Measurements from ENCODE around the gene ABRACL.
"Not testable (repeated sequence)": the region's sequence is repeated elsewhere in the genome, so short reads cannot be mapped to it uniquely, and the experiment has no call there.

Gene ABRACL

GRCh38 chr6:138989098-138989983 is 39.2 kb upstream of the ABRACL start:
- TF ChIP-seq EZH2phosphoT487 (IDR thresholded peaks at IDR 0.05; ENCODE audit: low read depth): no peak
- no peak for TF ChIP-seq CTCF (IDR thresholded peaks at IDR 0.05; ENCODE audit: low read depth, low read length)
- Histone ChIP-seq H3K4me1 (ENCODE audit: low read length) (peaks cover 20% of the 10 kb centered on the region), H3K79me2 (ENCODE audit: low read length) (peaks cover 37% of the 10 kb centered on the region), H4K20me1 (ENCODE audit: insufficient read depth, low read length) (peaks cover 23% of the 10 kb centered on the region), H3K27ac (ENCODE audit: low read length) (no peak overlapping the region), H3K4me2 (ENCODE audit: low read length) (0 out of 2 replicates have a peak overlapping the region, but pooled peaks have one; percentile 93), H2AFZ (ENCODE audit: low read depth, low read length) (no peak overlapping the region), H3K36me3 (replicated peaks; ENCODE audit: low read depth, low read length) (no peaks in the 10 kb centered on the region), H3K9ac (ENCODE audit: low read length) (no peak overlapping the region), H3K4me3 (ENCODE audit: low read length) (0 out of 2 replicates have a peak overlapping the region, but pooled peaks have one; percentile 100), H3K9me3 (ENCODE audit: insufficient read depth, low read length) (no peaks in the 10 kb centered on the region), H3K27me3 (ENCODE audit: low read depth, low read length) (no peaks in the 10 kb centered on the region)

- no peaks in the 10 kb centered on the region for H3K36me3 ChIP-seq (replicated peaks; ENCODE audit: low read depth, low read length)
- H3K9me3 ChIP-seq (ENCODE audit: insufficient read depth, low read length): no peaks in the 10 kb centered on the region
- H3K4me3 ChIP-seq (ENCODE audit: low read length): no peak overlapping the region
- H2AFZ ChIP-seq (ENCODE audit: low read depth, low read length): no peak overlapping the region
- H3K27me3 ChIP-seq (ENCODE audit: low read depth, low read length): no peaks in the 10 kb centered on the region
- H3K79me2 ChIP-seq (ENCODE audit: low read length): peaks cover 18% of the 10 kb centered on the region
- H3K9ac ChIP-seq (ENCODE audit: low read length): no peak overlapping the region
- no peak overlapping the region for H3K4me2 ChIP-seq (ENCODE audit: low read length)
- no peak for TF ChIP-seq EZH2phosphoT487 (IDR thresholded peaks at IDR 0.05; ENCODE audit: low read depth)
- no peak overlapping the region for H3K27ac ChIP-seq (ENCODE audit: low read length)
- peaks cover 7% of the 10 kb centered on the region for H4K20me1 ChIP-seq (ENCODE audit: insufficient read depth, low read length)
- H3K4me1 ChIP-seq (ENCODE audit: low read length): peaks cover 11% of the 10 kb centered on the region
These were observed 37.3 kb upstream of the ABRACL start for GRCh38 chr6:138991206-138991605.

- H3K9ac ChIP-seq (ENCODE audit: low read length); H3K4me3 ChIP-seq (ENCODE audit: low read length); H3K27me3 ChIP-seq (ENCODE audit: low read depth, low read length); H3K36me3 ChIP-seq (replicated peaks; ENCODE audit: low read depth, low read length); H3K79me2 ChIP-seq (ENCODE audit: low read length); H3K4me2 ChIP-seq (ENCODE audit: low read length); H3K9me3 ChIP-seq (ENCODE audit: insufficient read depth, low read length); H3K27ac ChIP-seq (ENCODE audit: low read length); H2AFZ ChIP-seq (ENCODE audit: low read depth, low read length); H4K20me1 ChIP-seq (ENCODE audit: insufficient read depth, low read length); H3K4me1 ChIP-seq (ENCODE audit: low read length): not testable (repeated sequence)
These were observed 35.6 kb upstream of the ABRACL start for GRCh38 chr6:138992965-138993364.

GRCh38 chr6:138993410-138993809 is 35.1 kb upstream of the ABRACL start:
- not testable (repeated sequence) for H3K4me3 ChIP-seq (ENCODE audit: low read length); H3K9ac ChIP-seq (ENCODE audit: low read length)

GRCh38 chr6:138996524-138996923 is 32.0 kb upstream of the ABRACL start:
- Histone ChIP-seq H3K4me2 (ENCODE audit: low read length) (no peak overlapping the region), H4K20me1 (ENCODE audit: insufficient read depth, low read length) (no peaks in the 10 kb centered on the region), H2AFZ (ENCODE audit: low read depth, low read length) (no peak overlapping the region), H3K4me1 (ENCODE audit: low read length) (no peaks in the 10 kb centered on the region), H3K36me3 (replicated peaks; ENCODE audit: low read depth, low read length) (no peaks in the 10 kb centered on the region), H3K9me3 (ENCODE audit: insufficient read depth, low read length) (no peaks in the 10 kb centered on the region), H3K4me3 (ENCODE audit: low read length) (no peak overlapping the region), H3K27ac (ENCODE audit: low read length) (no peak overlapping the region), H3K27me3 (ENCODE audit: low read depth, low read length) (no peaks in the 10 kb centered on the region), H3K79me2 (ENCODE audit: low read length) (no peaks in the 10 kb centered on the region), H3K9ac (ENCODE audit: low read length) (no peak overlapping the region)
- TF ChIP-seq CTCF (IDR thresholded peaks at IDR 0.05; ENCODE audit: low read depth, low read length) (no peak), EZH2phosphoT487 (IDR thresholded peaks at IDR 0.05; ENCODE audit: low read depth) (no peak)

More at GRCh38 chr6:138993410-138993809, 35.1 kb upstream of the ABRACL start:
- H3K4me2 ChIP-seq (ENCODE audit: low read length); H3K79me2 ChIP-seq (ENCODE audit: low read length); H2AFZ ChIP-seq (ENCODE audit: low read depth, low read length); H3K9me3 ChIP-seq (ENCODE audit: insufficient read depth, low read length); H3K27ac ChIP-seq (ENCODE audit: low read length); H3K4me1 ChIP-seq (ENCODE audit: low read length); H3K36me3 ChIP-seq (replicated peaks; ENCODE audit: low read depth, low read length); H4K20me1 ChIP-seq (ENCODE audit: insufficient read depth, low read length); H3K27me3 ChIP-seq (ENCODE audit: low read depth, low read length): not testable (repeated sequence)
